ENCODE measurements around the gene ZWILCH. TPM values are rescaled to one million over a fixed set of nuclear protein-coding genes. Genes with fewer than 3 reads are reported as not detected.
"Not testable (repeated sequence)": the region's sequence is repeated elsewhere in the genome, so short reads cannot be mapped to it uniquely, and the experiment has no call there.

The ZWILCH gene
- total RNA-seq, 1 donor from 2014 or later = 8.4 TPM

DNA sequence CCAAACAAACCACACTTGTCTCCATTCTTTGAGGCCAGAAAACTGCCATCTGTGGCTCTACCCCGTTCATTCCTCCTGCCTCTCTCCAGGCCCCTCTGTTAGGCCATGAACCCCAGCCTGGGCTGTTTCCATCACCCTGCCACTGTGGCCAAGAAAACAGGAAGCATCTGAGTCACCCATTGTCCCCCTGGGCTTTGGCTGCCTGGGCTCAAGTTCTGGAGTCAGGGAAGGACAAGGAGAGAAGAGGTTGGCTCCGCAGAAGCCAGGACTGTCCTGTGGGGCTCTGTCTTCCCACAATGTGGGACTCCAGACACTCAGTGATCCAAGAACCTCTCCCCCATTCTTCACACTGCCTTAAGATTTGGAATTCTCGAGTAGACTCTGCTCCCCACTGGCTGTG is 75.5 kb downstream of the ZWILCH start:
- DNase-seq (ENCODE audit: low spot score) = no peak

DNA sequence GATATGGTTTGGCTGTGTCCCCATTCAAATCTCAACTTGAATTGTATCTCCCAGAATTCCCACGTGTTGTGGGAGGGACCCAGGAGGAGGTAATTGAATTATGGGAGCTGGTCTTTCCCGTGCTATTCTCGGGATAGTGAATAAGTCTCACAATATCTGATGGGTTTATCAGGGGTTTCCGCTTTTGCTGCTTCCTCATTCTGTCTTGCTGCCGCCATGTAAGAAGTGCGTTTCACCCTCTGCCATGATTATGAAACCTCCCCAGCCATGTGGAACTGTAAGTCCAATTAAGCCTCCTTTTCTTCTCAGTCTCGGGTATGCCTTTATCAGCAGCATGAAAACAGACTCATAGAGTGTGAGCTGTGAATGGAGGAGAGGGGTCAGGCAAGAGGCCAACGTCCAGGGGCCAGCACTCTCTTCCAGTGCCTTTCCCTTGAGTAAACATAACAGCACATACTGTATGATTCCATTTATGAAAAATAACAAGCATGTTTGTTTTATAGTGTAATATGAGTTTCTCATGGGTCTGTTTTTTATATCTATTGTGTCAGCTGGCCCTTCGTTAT is 76.9 kb downstream of the ZWILCH start:
- peak; percentile 25 for DNase-seq (ENCODE audit: low spot score)

DNA sequence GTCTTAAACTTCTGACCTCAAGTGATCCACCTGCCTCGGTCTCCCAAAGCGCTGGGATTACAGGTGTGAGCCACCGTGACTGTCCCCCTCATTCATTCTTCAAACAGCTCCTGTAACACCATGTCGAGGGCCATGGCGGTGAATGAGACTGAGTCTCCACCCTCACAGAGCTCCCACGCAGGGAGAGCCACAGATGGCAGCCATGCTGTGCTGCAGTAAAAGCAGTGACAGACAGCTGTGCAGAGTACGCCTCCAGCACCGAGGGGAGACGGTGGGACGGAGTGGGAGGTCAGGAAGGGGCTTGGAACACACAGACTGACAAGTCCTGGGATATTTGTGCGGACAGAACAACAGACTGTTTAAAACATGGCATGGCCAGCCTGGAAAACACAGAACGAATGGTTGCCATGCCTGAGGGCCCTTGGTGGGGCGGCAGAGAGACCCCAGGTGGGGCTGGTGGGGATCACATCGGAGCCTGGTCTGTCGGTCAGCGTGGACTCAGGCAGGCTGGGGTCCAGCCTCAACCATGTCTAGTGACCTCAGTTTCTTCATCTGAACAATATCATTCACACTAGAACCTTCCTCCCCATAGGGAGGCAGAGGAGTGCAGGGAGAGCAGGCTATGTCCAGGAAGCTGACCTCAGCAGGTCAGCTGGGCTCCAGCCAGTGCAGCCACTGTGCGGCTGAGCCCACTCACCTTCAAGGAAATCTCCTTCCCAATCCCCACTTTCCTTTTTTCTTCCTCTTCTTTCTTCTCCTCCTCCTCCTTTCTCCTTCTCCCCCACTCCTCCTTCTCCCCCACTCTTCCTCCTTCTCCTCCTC is 81.2 kb downstream of the ZWILCH start:
- DNase-seq (ENCODE audit: low spot score) = no peak

DNA sequence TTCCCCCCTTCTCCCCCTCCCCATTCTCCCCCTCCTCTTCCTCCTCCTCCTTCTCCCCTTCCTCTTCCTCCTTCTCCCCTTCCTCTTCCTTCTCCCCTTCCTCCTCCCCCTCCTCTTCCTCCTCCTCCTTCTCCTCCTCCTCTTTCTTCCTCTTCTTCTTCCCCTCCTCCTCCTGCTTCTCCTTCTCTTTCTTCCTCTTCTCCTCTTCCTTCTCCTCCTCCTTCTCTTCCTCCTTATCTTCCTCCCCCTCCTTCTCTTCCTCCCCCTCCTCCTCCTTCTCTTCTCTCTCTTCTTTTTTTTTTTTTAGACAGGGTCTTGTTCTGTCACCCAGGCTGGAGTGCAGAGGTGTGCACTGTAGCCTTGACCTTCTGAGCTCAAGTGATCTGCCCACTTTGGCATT is 81.9 kb downstream of the ZWILCH start:
- no peak for DNase-seq (ENCODE audit: low spot score)

DNA sequence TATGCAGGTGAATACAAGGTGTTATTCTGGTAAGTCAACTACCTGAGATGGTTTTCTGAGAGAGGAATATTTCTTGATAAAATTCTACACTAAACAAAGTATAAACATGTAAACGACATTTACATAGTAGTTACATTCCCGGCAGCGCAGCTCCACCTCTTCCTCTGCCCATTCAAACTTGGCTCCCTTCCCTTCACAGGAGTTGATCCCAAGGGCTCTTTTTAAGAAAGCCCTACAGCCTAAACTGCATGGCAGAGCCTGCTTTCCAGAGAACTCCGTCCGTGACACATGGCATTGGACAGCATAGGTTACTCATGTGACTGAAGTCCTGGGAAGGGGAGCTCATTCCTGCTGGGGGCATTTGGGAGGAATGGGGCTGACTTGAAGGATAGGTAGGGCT is 82.6 kb downstream of the ZWILCH start:
- DNase-seq (ENCODE audit: low spot score) = no peak

DNA sequence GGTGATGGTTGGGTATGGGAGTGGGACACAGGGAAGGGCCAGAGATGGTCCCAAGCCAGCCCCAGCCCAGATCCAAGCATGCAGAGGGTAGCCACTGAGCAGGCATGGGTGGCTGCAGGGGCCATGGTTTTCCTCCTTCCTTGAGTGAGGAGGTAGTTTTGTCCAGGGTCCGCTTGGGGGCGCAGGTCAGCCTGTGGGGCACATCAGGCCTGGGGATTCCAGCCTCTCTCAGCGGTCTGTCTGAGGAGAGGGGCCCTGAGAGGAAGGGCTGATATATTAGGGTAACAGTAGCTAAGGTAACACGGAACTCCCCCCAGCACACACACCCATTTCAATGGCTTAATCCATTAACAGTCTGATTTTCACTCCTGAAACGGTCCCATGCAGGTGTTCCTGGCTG is 83.4 kb downstream of the ZWILCH start:
- no peak for DNase-seq (ENCODE audit: low spot score)

DNA sequence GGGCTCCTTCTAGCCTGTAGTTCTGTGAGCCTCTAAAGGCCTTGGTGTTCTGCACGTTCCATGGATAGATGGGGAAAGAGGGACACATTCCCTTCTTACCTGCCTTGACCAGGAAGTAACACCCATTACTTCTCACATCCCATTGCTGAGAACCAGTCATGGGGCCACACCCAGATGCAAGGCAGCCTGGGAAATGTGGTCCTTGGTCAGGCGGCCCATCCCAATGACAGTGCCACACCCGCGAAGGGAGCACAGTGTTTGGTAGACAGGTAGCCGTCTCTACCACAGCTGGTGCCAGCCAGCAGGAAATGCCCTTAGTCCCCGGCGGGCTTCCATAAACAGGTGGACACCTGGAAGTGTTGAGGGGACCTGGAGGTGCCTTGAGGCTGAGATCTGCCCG is 83.8 kb downstream of the ZWILCH start:
- no peak for DNase-seq (ENCODE audit: low spot score)

DNA sequence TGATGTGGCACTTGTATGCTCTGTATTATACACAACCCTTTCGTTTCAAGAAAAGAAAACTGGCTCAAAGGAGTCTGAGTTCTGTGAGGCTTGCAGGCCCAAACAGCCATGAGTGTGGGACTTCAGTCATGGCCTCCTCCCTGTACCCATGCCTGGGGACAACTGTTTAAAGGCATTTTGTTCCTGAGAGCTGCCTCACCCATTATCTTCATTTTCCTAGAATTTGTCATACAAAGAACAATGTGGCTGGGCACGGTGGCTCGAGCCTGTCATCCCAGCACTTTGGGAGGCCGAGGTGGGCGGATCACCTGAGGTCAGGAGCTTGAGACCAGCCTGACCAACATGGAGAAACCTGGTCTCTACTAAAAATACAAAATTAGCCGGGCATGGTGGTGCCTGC is 84.3 kb downstream of the ZWILCH start:
- not testable (repeated sequence) for DNase-seq (ENCODE audit: low spot score)

DNA sequence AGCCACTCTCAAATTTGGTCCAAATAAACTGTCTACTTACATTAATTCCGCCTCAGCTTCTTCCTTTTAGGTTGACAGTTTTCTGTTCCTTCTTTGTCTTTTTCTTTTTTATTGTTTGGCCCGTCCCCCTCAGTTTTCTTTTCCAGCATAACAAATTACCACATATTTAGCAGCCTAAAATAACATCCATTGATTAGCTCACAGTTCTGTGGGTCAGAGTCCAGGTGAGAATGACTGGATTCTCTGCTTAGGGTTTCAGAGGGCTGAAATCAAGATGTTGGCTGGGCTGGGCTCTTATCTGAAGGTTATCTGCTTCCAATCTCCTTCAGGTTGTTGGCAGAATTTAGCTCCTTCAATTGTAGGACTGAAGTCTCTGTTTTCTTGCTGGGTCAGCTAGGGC is 85.3 kb downstream of the ZWILCH start:
- no peak for DNase-seq (ENCODE audit: low spot score)

DNA sequence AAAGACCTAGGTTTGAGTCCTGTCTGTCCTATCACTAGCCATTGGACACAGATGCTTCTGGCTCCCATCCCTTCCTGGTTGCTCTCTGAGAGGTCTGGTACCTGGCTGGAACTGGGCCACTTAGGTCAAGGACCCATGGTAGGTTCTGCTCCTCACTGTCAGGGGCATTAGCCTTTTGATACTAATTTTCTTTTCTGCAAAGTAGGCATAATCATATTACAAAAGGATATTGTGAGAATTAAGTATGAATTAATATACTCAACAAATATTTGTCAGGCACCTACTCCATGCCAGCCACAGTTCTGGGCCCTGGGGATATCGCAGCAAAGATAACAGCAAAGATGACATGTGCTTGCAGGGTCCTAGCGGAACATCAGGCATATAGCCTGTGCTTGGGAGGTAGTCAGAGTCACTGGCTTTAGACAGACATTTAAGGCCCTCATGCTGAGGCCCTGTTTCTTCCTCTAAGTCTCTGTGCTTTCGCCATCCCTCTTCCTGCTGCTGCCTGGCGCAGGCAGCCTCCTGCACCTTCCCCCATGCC is 86.3 kb downstream of the ZWILCH start:
- DNase-seq (ENCODE audit: low spot score) = no peak

DNA sequence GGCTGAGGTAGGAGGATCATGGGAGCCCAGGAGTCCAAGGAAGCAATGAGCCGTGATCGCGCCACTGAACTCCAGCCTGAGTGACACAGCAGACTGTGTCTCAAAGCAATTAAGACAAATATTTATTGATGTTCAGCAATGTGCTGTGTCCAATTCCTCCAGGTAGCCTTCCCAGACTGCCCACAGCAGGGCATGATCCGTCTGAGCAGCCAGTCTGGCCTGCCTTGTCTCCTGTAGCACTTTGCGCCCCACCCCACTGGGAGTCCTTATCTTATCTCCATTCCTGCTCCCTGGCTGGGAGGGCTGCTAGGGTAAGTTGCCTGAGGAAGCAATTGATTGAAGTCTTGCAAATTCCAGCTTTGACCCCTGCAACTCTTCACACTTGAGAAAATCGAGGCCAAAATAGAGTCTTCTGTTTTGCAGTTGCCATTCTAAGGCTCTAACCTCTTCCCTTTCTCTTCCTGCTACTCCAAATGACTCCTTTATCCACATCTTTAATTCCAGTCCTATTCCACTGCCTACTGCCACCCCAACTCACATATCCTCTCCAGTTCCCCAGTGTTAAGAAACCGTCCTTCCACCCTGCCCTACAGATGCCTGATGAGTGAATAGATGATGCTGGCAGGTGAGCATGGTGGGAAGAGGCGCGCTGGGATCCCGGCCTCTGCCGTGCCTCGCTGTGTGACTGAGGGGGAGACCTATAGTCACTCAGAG is 87.5 kb downstream of the ZWILCH start:
- peak; percentile 31 for DNase-seq (ENCODE audit: low spot score)

DNA sequence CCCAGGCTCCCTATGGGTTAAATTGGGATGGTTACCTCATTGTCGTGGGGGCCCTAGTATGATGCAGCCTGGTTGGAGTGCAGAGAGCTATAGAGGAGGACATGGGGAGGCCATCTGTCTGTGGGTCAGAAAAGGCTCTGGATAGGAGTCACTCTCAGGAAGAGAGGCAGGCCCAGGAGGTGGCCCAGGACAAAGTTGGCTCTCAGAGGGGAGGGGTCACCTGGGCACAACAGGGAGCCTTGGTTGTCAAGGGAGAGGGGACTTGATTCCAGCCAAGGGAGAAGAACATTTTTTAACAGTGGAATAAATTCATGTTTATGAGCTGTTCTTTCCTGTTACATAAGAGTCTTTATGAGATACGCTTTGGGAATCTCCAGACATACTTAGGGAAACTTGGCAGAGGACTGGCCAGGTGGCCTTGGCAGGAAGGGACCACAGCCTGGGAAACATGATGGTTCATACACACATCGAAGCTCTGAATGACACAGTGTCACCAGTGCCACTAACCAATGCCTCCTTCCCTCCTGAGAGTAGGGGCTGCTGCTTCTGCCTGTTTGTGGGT is 88.2 kb downstream of the ZWILCH start:
- DNase-seq (ENCODE audit: low spot score) = peak; percentile 18

DNA sequence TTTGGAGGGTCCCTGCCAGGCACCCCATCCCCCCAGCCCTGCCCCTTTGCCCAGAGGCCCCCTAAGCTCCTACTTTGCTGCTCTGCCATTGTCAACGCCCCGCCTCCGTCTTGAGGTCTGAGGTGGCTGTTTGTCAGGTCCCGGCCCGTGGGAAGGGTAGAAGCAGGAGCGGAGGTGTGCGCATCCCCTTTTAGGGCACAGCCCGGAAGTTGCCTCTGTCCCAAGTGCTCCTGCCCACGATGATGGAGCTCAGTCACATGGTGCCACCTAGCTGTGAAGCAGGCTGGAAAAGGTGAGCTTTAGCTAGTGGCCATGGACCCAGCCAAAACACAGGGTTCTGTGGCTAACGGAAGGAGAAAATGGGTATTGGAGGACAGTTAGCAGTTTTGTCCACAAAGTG is 89.2 kb downstream of the ZWILCH start:
- DNase-seq (ENCODE audit: low spot score) = no peak

DNA sequence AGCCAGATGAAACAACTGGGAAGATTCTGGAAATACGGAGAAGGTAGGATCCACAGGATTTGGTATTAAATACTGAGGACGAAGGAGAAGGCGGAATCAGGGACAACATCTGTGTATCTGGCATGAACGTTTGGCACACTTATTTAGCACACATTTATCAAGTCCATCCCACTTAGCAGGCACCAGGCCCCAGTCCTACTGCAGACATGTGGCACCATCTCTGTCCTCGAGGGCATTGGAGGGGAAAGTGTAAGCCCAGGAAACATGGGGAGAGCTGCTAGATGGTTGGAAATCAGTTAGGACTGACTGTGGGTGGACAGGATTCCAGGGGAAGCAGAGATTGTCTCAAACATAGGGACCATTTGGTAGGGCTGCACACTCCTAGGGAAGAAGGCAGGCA is 89.7 kb downstream of the ZWILCH start:
- no peak for DNase-seq (ENCODE audit: low spot score)

DNA sequence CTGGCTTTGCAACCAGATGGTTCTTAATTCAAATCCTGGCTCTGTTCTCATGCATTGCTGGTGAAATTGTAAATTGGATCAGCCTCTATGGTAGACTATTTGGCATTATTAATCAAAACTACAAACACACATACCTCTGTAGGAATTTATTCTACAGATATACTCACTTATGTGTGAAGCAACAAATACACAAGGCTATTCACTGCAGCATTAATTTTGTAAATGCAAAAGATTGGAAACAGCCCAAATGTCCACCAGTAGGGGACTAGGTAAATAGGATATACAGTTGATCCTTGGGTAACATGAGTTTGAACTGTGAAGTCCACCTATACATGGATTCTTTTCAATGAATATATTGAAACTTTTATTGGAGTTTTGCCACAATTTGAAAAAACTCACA is 90.2 kb downstream of the ZWILCH start:
- DNase-seq (ENCODE audit: low spot score) = no peak

DNA sequence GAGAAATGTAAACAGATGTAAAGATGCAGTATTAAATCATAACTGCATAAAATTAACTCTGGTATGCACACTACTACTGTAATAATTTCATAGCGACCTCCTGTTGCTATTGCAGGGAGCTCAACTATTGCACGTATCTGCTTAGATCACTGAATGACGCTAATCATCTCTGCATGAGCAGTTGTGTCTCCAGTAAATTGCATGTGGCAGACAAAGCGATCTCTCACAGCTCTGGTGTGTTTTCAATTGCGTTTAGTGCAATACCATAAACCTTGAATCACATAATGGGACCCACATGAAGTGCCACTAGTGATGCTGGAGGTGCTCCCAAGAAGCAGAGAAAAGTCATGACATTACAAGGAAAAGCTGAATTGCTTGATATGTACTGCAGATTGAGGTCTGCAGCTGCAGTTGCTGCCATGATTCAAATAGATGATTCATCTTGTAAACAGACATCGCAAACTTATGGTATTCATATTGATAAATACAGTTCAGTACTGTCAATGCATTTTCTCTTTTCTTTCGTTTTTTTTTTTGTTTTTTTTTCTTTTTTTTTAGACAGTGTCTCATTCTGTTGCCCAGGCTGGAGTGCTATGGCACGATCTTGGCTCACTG is 90.9 kb downstream of the ZWILCH start:
- DNase-seq (ENCODE audit: low spot score) = no peak

DNA sequence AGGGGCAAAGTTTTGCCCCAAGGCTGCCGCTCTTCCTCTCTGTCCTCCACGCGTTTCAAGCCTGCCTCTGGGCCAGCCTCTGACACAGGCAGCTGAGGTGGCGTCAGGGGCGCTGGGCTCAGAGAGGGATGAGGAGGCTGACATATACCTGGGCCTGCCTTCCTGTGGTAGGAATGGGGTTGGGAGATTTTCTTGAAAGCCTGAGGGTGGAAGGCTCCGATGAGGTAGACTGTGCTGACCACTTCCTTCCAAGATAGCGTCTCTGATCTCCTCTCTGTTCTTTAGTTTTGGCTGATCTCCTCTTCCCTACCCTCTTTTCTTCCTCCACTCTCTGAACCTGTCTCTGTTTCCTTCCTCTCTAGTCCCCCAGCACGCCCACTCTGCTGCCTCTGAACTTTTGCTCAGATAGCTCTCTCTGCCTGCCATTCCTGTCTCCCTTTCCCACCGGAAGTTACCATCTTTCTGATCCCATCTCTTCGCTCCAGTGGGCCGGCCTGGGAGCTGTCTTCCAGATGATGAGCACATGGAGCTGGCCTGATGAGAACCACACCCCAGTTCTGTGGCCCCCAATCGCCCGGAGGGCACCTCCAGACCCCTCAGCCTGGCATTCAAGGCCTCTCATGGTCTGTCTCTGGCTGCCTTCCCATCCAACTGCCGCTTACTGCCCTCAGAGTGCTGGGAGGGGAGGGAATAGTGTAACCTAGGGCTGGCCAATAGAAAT is 93.1 kb downstream of the ZWILCH start:
- no peak for DNase-seq (ENCODE audit: low spot score)
